GM23338 (cell line): ENCODE data around the gene PNKP. TPM values are rescaled to one million over a fixed set of nuclear protein-coding genes. Genes with fewer than 3 reads are reported as not detected.
A peak's percentile ranks its signal among the peaks of the same experiment; 100 is the strongest.
"Not testable (repeated sequence)": the region's sequence is repeated elsewhere in the genome, so short reads cannot be mapped to it uniquely, and the experiment has no call there.

ENCODE experiments used
- ATAC-seq: fragments of 200-7000 bp; cut with Tn5 transposase; 3 replicates; pipeline ENCODE4 v1.9.1; 2020
- DNase-seq: peaks from one replicate; pipeline ENCODE4 v3.0.0-alpha.2; 2015; ENCODE audit warnings: low spot score
- H2AFZ ChIP-seq: fragments of 200-600 bp; sonication (generic); 2 replicates; pipeline ENCODE4 v1.8.0; 2016; ENCODE audit warnings: antibody characterized with exemption, mild to moderate bottlenecking, moderate library complexity
- H3F3A ChIP-seq: fragments of 200-600 bp; sonication (generic); replicated peaks from 2 replicates; pipeline ENCODE4 v1.8.0; 2017; ENCODE audit warnings: antibody characterized with exemption, mixed run types, low read depth
- H3K27ac ChIP-seq: fragments of 200-600 bp; sonication (generic); 2 replicates; pipeline ENCODE4 v1.6.1; 2016; ENCODE audit warnings: low read depth
- H3K27me3 ChIP-seq: fragments of 200-600 bp; sonication (generic); 2 replicates; pipeline ENCODE4 v1.8.0; 2016; ENCODE audit warnings: mild to moderate bottlenecking, mixed run types, moderate library complexity; ENCODE audit not compliant: insufficient read depth
- H3K36me3 ChIP-seq: fragments of 200-600 bp; sonication (generic); 2 replicates; pipeline ENCODE4 v1.8.0; 2016; ENCODE audit warnings: mild to moderate bottlenecking; ENCODE audit not compliant: insufficient read depth
- H3K4me1 ChIP-seq: fragments of 200-600 bp; sonication (generic); 2 replicates; pipeline ENCODE4 v1.8.0; 2016; ENCODE audit warnings: mild to moderate bottlenecking, moderate library complexity; ENCODE audit not compliant: insufficient read depth
- H3K4me2 ChIP-seq: fragments of 200-600 bp; sonication (generic); 2 replicates; pipeline ENCODE4 v1.7.1; 2017; ENCODE audit warnings: mixed run types
- H3K4me3 ChIP-seq: fragments of 200-600 bp; sonication (generic); 2 replicates; pipeline ENCODE4 v1.6.1; 2016; ENCODE audit warnings: mixed run types
- H3K79me2 ChIP-seq: fragments of 200-600 bp; sonication (generic); replicated peaks from 2 replicates; pipeline ENCODE4 v1.8.0; 2017; ENCODE audit warnings: mild to moderate bottlenecking; ENCODE audit not compliant: insufficient read depth
- H3K9me2 ChIP-seq: fragments of 200-600 bp; sonication (generic); 2 replicates; pipeline ENCODE4 v1.8.0; 2017; ENCODE audit not compliant: insufficient read depth
- H4K20me1 ChIP-seq: fragments of 200-600 bp; sonication (generic); replicated peaks from 2 replicates; pipeline ENCODE4 v1.8.0; 2017; ENCODE audit warnings: mild to moderate bottlenecking; ENCODE audit not compliant: insufficient read depth
- H3K27ac Mint-ChIP-seq: 2 replicates; pipeline ENCODE4 v1.8.0; 2020; ENCODE audit warnings: inconsistent platforms, mild to moderate bottlenecking, moderate library complexity, mixed read lengths
- H3K27me3 Mint-ChIP-seq: 3 replicates; pipeline ENCODE4 v1.8.0; 2022; ENCODE audit warnings: low read depth, mild to moderate bottlenecking, moderate library complexity, mixed read lengths, inconsistent platforms; ENCODE audit not compliant: insufficient read depth, poor library complexity
- H3K36me3 Mint-ChIP-seq: 3 replicates; pipeline ENCODE4 v1.8.0; 2021; ENCODE audit warnings: low read depth, mild to moderate bottlenecking, inconsistent platforms, moderate library complexity, mixed read lengths
- H3K4me1 Mint-ChIP-seq: 3 replicates; pipeline ENCODE4 v1.8.0; 2020; ENCODE audit warnings: mild to moderate bottlenecking, inconsistent platforms, mixed read lengths
- H3K4me3 Mint-ChIP-seq: 3 replicates; pipeline ENCODE4 v1.8.0; 2021; ENCODE audit warnings: moderate library complexity, mild to moderate bottlenecking, inconsistent platforms, mixed read lengths
- H3K9me3 Mint-ChIP-seq: 3 replicates; pipeline ENCODE4 v1.8.0; 2020; ENCODE audit warnings: moderate library complexity, mild to moderate bottlenecking, inconsistent platforms, mixed read lengths
- EZH2 ChIP-seq: fragments of 200-600 bp; sonication (generic); IDR thresholded peaks from one replicate; pipeline ENCODE4 v1.8.0; 2017; ENCODE audit warnings: antibody characterized with exemption, mild to moderate bottlenecking, low read depth; ENCODE audit not compliant: unreplicated experiment
- NANOG ChIP-seq: IDR thresholded peaks from 2 replicates; pipeline ENCODE4 v1.6.1; 2016; ENCODE audit warnings: antibody characterized with exemption, borderline replicate concordance
- POLR2AphosphoS5 ChIP-seq: IDR thresholded peaks from 2 replicates; pipeline ENCODE4 v1.6.1; 2016; ENCODE audit warnings: antibody characterized with exemption, low read depth
- STAT1 ChIP-seq: IDR thresholded peaks from one replicate; pipeline ENCODE4 v1.6.1; 2016; ENCODE audit warnings: antibody characterized with exemption; ENCODE audit not compliant: unreplicated experiment
- ZNF114 ChIP-seq: fragments of 250-450 bp; sonication (Bioruptor Pico); IDR thresholded peaks from 2 replicates; pipeline ENCODE4 v1.5.0; 2020; ENCODE audit warnings: mild to moderate bottlenecking, moderate library complexity
- polyA plus RNA-seq: library from polyadenylated mRNA; unstranded; fragments of >200 nt; fragmentation: Nextera tagmentation; extraction: Ambion mirVana; gene quantifications from 2 replicates; pipeline ENCODE4 v1.2.1, GENCODE V29; 2016
- total RNA-seq: library from RNA; depleted of rRNA; stranded (reverse); fragments of >200 nt; shearing (Covaris generic); gene quantifications from 2 replicates; pipeline ENCODE4 v1.2.3, GENCODE V29; 2014
- TF ChIP-seq, protein P1 (sequence below), 2 experiments: fragments of 200-600 bp in 1 of 2; sonication (generic) in 1 of 2; conservative IDR thresholded peaks; 2 replicates each; pipeline versions ENCODE4 v1.5.1 to v1.6.1; 2016 to 2017; ENCODE audit warnings: antibody characterized with exemption in 2 of 2, low read depth in 2 of 2, mild to moderate bottlenecking in 2 of 2, moderate library complexity in 1 of 2

The PNKP gene
- total and polyA plus RNA-seq, 2 experiments from 2014 or later = 99.6 to 109 TPM

GRCh38 chr19:49820125-49820524 lies 47.3 kb downstream of the PNKP start:
- peaks cover 9% of the 10 kb centered on the region for H3K4me1 Mint-ChIP-seq
- Histone ChIP-seq H3K9me2 (no peaks in the 10 kb centered on the region), H3K27ac (no peak overlapping the region), H3F3A (no peaks in the 10 kb centered on the region; the same call in 1 of the 2 replicates), H2AFZ (no peak overlapping the region), H3K4me3 (no peak overlapping the region), H4K20me1 (no peaks in the 10 kb centered on the region; the same call in 1 of the 2 replicates), H3K27me3 (no peaks in the 10 kb centered on the region), H3K36me3 (peaks cover 3% of the 10 kb centered on the region; the same call in 1 of the 2 replicates), H3K4me2 (no peak overlapping the region), H3K4me1 (peaks cover 4% of the 10 kb centered on the region; the same call in 1 of the 2 replicates), H3K79me2 (peaks cover 34% of the 10 kb centered on the region)
- peak overlapping the region; percentile 13; the same call in 2 of the 3 replicates for H3K4me3 Mint-ChIP-seq
- H3K9me3 Mint-ChIP-seq = no peaks in the 10 kb centered on the region
- no peak for TF ChIP-seq NANOG
- TF ChIP-seq POLR2AphosphoS5 = no peak
- TF ChIP-seq, protein P1, sequence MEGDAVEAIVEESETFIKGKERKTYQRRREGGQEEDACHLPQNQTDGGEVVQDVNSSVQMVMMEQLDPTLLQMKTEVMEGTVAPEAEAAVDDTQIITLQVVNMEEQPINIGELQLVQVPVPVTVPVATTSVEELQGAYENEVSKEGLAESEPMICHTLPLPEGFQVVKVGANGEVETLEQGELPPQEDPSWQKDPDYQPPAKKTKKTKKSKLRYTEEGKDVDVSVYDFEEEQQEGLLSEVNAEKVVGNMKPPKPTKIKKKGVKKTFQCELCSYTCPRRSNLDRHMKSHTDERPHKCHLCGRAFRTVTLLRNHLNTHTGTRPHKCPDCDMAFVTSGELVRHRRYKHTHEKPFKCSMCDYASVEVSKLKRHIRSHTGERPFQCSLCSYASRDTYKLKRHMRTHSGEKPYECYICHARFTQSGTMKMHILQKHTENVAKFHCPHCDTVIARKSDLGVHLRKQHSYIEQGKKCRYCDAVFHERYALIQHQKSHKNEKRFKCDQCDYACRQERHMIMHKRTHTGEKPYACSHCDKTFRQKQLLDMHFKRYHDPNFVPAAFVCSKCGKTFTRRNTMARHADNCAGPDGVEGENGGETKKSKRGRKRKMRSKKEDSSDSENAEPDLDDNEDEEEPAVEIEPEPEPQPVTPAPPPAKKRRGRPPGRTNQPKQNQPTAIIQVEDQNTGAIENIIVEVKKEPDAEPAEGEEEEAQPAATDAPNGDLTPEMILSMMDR (conservative IDR thresholded peaks at IDR 0.05; ENCODE audit: low read depth in 2 of 2) = no peak
- TF ChIP-seq EZH2 = no peak
- TF ChIP-seq STAT1 = no peak
- TF ChIP-seq ZNF114 (CRISPR knock-in tag) = no peak
- H3K27ac Mint-ChIP-seq = no peak overlapping the region
- no peak for DNase-seq
- no peak for ATAC-seq
- peaks cover 12% of the 10 kb centered on the region for H3K36me3 Mint-ChIP-seq
- peaks cover 15% of the 10 kb centered on the region for H3K27me3 Mint-ChIP-seq

DNA sequence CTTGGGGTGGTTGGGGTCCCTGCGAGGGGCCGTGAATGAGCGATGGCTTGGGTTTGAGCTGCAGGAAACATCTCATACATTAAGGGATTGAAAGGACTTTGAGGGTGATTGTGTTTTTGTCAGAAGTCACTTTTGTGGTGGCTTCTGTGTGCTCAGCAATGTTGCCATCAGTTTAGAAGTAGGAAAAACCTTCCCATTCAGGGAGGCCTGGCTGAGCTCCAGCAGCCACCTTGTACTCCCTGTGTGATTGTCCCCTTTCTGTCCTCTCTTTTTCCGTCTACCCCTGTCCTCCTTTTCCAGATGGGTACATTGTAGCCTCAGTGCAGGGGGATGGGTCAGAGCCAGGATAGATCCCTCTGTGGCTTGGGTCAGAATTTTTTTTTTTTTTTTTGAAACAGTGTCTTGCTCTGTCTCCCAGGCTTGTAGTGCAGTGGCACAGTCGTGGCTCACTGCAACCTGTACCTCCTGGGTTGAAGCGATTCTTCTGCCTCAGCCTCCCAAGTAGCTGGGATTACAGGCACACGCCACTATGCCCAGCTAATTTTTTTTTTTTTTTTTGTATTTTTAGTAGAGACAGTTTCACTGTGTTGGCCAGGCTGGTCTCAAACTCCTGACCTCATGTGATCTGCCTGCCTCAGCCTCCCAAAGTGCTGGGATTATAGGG lies 47.8 kb downstream of the PNKP start:
- not testable (repeated sequence) for H4K20me1 ChIP-seq, H3K9me2 ChIP-seq, H3K9me3 Mint-ChIP-seq, ATAC-seq, DNase-seq, H3K27me3 ChIP-seq, H3K4me1 Mint-ChIP-seq, H3F3A ChIP-seq, H3K4me1 ChIP-seq, H3K27ac ChIP-seq, H2AFZ ChIP-seq, H3K36me3 ChIP-seq
- peak overlapping the region; percentile 100 for H3K27ac Mint-ChIP-seq
- H3K4me3 Mint-ChIP-seq = peak overlapping the region; percentile 97
- H3K4me3 ChIP-seq = peak overlapping the region; percentile 98
- H3K27me3 Mint-ChIP-seq = peaks cover 15% of the 10 kb centered on the region
- peak overlapping the region; percentile 95; the same call in 1 of the 2 replicates for H3K4me2 ChIP-seq
- H3K79me2 ChIP-seq = peaks cover 33% of the 10 kb centered on the region
- peaks cover 12% of the 10 kb centered on the region for H3K36me3 Mint-ChIP-seq

DNA sequence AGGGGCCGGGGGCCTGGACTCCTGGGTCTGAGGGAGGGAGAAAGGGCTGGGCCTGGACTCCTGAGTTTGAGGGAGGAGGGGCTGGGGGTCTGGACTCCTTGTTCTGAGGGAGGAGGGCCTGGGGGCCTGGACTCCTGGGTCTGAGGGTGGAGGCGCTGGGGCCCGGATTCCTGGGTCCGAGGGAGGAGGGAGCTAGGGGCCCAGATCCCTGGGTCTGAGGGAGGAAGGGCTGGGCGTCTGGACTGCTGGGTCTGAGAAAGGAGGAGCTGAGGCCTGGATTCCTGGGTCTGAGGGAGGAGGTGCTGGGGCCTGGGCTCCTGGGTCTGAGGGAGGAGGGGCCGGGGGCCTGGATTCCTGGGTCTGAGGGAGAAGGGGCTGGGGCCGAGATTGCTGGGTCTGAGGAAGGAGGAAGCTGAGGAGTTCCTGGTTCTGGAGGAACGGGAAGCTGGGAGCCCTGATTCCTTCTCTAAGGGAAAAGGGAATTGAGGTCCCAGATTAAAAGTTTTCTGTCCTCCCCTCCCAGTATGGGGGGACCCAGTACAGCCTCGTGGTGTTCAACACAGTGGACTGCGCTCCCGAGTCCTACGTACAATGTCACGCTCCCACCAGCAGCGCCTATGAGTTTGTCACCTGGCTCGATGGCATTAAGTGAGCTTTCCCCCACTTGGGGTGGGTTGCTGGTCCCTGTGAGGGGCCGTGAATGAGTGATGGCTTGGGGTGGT lies 48.6 kb downstream of the PNKP start:
- peaks cover 4% of the 10 kb centered on the region; the same call in 1 of the 2 replicates for H3K4me1 ChIP-seq
- H3F3A ChIP-seq = no peaks in the 10 kb centered on the region; the same call in 1 of the 2 replicates
- peaks cover 3% of the 10 kb centered on the region; the same call in 1 of the 2 replicates for H3K36me3 ChIP-seq
- Mint-ChIP-seq H3K9me3 (no peaks in the 10 kb centered on the region), H3K27me3 (peaks cover 15% of the 10 kb centered on the region), H3K27ac (peak overlapping the region; percentile 100), H3K4me3 (peak overlapping the region; percentile 97), H3K36me3 (peaks cover 10% of the 10 kb centered on the region), H3K4me1 (peaks cover 11% of the 10 kb centered on the region)
- peak overlapping the region; percentile 84 for H2AFZ ChIP-seq
- H3K4me3 ChIP-seq = peak overlapping the region; percentile 98
- peaks cover 25% of the 10 kb centered on the region for H3K79me2 ChIP-seq
- no peak for DNase-seq
- peak overlapping the region; percentile 95 for H3K4me2 ChIP-seq
- TF ChIP-seq, protein P1 (conservative IDR thresholded peaks at IDR 0.05; ENCODE audit: low read depth in 2 of 2) = no peak
- TF ChIP-seq EZH2 (no peak), NANOG (no peak)
- no peaks in the 10 kb centered on the region for H3K27me3 ChIP-seq
- peak overlapping the region; percentile 88 for H3K27ac ChIP-seq
- ATAC-seq = peak; percentile 6
- H3K9me2 ChIP-seq = no peaks in the 10 kb centered on the region
- no peaks in the 10 kb centered on the region for H4K20me1 ChIP-seq
